ENCODE measurements around the gene ERFL. TPM values are rescaled to one million over a fixed set of nuclear protein-coding genes. Genes with fewer than 3 reads are reported as not detected.

ERFL gene
- total RNA-seq, 1 experiment from 2014 or later, result 0.65 TPM

- no peak overlapping the region for H3K4me2 ChIP-seq
- intact Hi-C loops (cut with micrococcal nuclease; ENCODE audit: unreplicated experiment), result no loop called here
- no peaks in the 10 kb centered on the region for H3K9me3 ChIP-seq (ENCODE audit: insufficient read depth, low read depth)
- no peaks in the 10 kb centered on the region for H3K79me2 ChIP-seq (ENCODE audit: low read depth)
- no peak overlapping the region for H3K27ac ChIP-seq
- no peak overlapping the region for H2AFZ ChIP-seq
- H3K36me3 ChIP-seq (ENCODE audit: low read depth), result no peaks in the 10 kb centered on the region
- H3K27me3 ChIP-seq (ENCODE audit: insufficient read depth, low read depth), result peaks cover 56% of the 10 kb centered on the region
- TF ChIP-seq CTCF (conservative IDR thresholded peaks at IDR 0.05) (no peak), EZH2 (IDR thresholded peaks at IDR 0.05; ENCODE audit: low read depth) (no peak)
- H4K20me1 ChIP-seq (ENCODE audit: insufficient read depth), result no peaks in the 10 kb centered on the region
- no peak overlapping the region for H3K4me3 ChIP-seq
- DNase-seq, result no peak
- CTCF ChIA-PET, result no interaction called here
- POLR2A ChIA-PET (ENCODE audit: unreplicated experiment), result interaction anchor here (0.7 kb wide), 1 partner anchor 150 kb away, joined by 6 read pairs; no protein-coding TSS in a partner anchor
- peaks cover 9% of the 10 kb centered on the region; the same call in 1 of the 2 replicates for H3K4me1 ChIP-seq (replicated peaks; ENCODE audit: insufficient read depth)
- H3F3A ChIP-seq (ENCODE audit: insufficient read depth, low read depth), result peaks cover 7% of the 10 kb centered on the region; the same call in 1 of the 2 replicates
- no TSS peak for BruUV-seq (replicated peaks)
- H3K9me2 ChIP-seq (ENCODE audit: insufficient read depth), result no peaks in the 10 kb centered on the region
These were observed 4.6 kb upstream of the ERFL start for GRCh38 chr19:41932720-41933332.

GRCh38 chr19:41932259-41932719 is 4.0 kb upstream of the ERFL start:
- no peaks in the 10 kb centered on the region for H3K79me2 ChIP-seq (ENCODE audit: low read depth)
- H3K4me3 ChIP-seq, result no peak overlapping the region
- no peak overlapping the region for H3K4me2 ChIP-seq
- TF ChIP-seq EZH2 (IDR thresholded peaks at IDR 0.05; ENCODE audit: low read depth), result no peak
- TF ChIP-seq CTCF (conservative IDR thresholded peaks at IDR 0.05), result no peak
- DNase-seq, result no peak
- H3K9me2 ChIP-seq (ENCODE audit: insufficient read depth), result no peaks in the 10 kb centered on the region
- CTCF ChIA-PET, result no interaction called here
- intact Hi-C loops (cut with micrococcal nuclease; ENCODE audit: unreplicated experiment), result no loop called here
- H3F3A ChIP-seq (ENCODE audit: insufficient read depth, low read depth), result peaks cover 3% of the 10 kb centered on the region; the same call in 1 of the 2 replicates
- peaks cover 57% of the 10 kb centered on the region for H3K27me3 ChIP-seq (ENCODE audit: insufficient read depth, low read depth)
- H3K4me1 ChIP-seq (replicated peaks; ENCODE audit: insufficient read depth), result peaks cover 9% of the 10 kb centered on the region; the same call in 1 of the 2 replicates
- H4K20me1 ChIP-seq (ENCODE audit: insufficient read depth), result no peaks in the 10 kb centered on the region
- H3K9me3 ChIP-seq (ENCODE audit: insufficient read depth, low read depth), result no peaks in the 10 kb centered on the region
- no peak overlapping the region for H3K27ac ChIP-seq
- POLR2A ChIA-PET (ENCODE audit: unreplicated experiment), result interaction anchor here (0.7 kb wide), 1 partner anchor 149 kb away, joined by 6 read pairs; no protein-coding TSS in a partner anchor
- no TSS peak for BruUV-seq (replicated peaks)
- no peak overlapping the region for H2AFZ ChIP-seq
- no peaks in the 10 kb centered on the region for H3K36me3 ChIP-seq (ENCODE audit: low read depth)

- Histone ChIP-seq H3K79me2 (ENCODE audit: low read depth) (no peaks in the 10 kb centered on the region), H3K4me1 (replicated peaks; ENCODE audit: insufficient read depth) (peaks cover 9% of the 10 kb centered on the region; the same call in 1 of the 2 replicates), H3K36me3 (ENCODE audit: low read depth) (no peaks in the 10 kb centered on the region), H3K27ac (no peak overlapping the region), H3K9me3 (ENCODE audit: insufficient read depth, low read depth) (no peaks in the 10 kb centered on the region), H3K9me2 (ENCODE audit: insufficient read depth) (no peaks in the 10 kb centered on the region), H2AFZ (no peak overlapping the region), H3F3A (ENCODE audit: insufficient read depth, low read depth) (peaks cover 3% of the 10 kb centered on the region; the same call in 1 of the 2 replicates), H3K27me3 (ENCODE audit: insufficient read depth, low read depth) (peaks cover 59% of the 10 kb centered on the region), H3K4me2 (no peak overlapping the region), H3K4me3 (no peak overlapping the region), H4K20me1 (ENCODE audit: insufficient read depth) (no peaks in the 10 kb centered on the region)
- BruUV-seq (replicated peaks), result no TSS peak
- DNase-seq, result no peak
- no peak for TF ChIP-seq EZH2 (IDR thresholded peaks at IDR 0.05; ENCODE audit: low read depth)
- TF ChIP-seq CTCF (conservative IDR thresholded peaks at IDR 0.05), result no peak
- ChIA-PET CTCF (no interaction called here), POLR2A (ENCODE audit: unreplicated experiment) (no interaction called here)
- intact Hi-C loops (cut with micrococcal nuclease; ENCODE audit: unreplicated experiment), result no loop called here
These were observed 2.8 kb upstream of the ERFL start for GRCh38 chr19:41930926-41931592.
